IPS DF 6.9 (cell line): ENCODE data around the gene SUB1.

ENCODE experiments used
- DNase-seq: peaks from one replicate; pipeline ENCODE4 v3.0.0-alpha.2; 2013; ENCODE audit warnings: low read depth, low spot score
- H3K27ac ChIP-seq: one replicate; pipeline ENCODE4 v1.5.1; 2013; ENCODE audit warnings: low read length, control low read depth
- H3K27me3 ChIP-seq: 2 replicates; pipeline ENCODE4 v1.6.1; 2013; ENCODE audit warnings: mild to moderate bottlenecking, low read length; ENCODE audit not compliant: control insufficient read depth, insufficient read depth
- H3K36me3 ChIP-seq: 2 replicates; pipeline ENCODE4 v1.6.1; 2013; ENCODE audit warnings: low read length; ENCODE audit not compliant: control insufficient read depth, insufficient read depth
- H3K4me1 ChIP-seq: 2 replicates; pipeline ENCODE4 v1.6.1; 2013; ENCODE audit warnings: low read length; ENCODE audit not compliant: control insufficient read depth, insufficient read depth
- H3K4me3 ChIP-seq: 2 replicates; pipeline ENCODE4 v1.5.1; 2013; ENCODE audit warnings: mild to moderate bottlenecking, low read length
- H3K9me3 ChIP-seq: 2 replicates; pipeline ENCODE4 v1.6.1; 2013; ENCODE audit warnings: low read length, inconsistent platforms; ENCODE audit not compliant: control insufficient read depth, insufficient read depth
- WGBS: extraction: QIAGEN DNeasy Blood & Tissue Kit; methylation state at CpG from one replicate; pipeline ENCODE4 v1.1.7; 2013; ENCODE audit warnings: mixed read lengths, missing lambda C conversion rate; ENCODE audit not compliant: insufficient read length, insufficient coverage; 5-methylcytosine and 5-hydroxymethylcytosine counted together

The SUB1 gene

DNA sequence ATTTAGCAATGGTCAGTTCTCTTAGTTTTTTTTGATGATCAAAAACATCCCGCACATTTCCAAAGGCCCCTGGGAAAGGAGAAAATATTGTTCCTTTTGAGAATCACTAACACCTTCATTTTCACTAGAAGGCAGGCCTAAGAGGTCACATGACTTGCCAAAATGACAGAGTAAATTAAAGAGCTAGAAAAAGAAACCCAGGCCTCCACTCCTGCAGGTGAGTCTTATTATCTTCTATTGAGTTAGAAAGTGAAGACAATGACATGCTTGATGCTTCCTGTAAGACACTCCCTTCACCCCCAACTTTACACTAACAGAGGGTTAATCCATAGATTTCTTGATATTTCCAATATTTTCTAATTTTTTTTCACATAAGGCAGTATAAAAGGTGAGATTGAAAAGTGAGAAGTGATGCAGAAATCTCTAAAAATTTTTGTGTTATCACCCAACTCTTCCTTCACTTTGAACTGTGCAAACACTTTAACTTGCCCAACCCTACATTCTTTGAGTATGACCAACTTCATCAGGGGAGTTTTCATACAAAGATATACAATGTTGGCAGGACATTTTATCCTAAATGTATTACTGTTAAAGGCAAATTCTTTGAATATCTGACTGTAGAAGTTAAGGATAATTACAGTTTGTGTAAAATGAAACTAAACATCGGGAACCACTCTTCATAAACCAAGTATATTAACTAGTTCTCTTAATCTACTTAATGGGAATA, 57.1 kb downstream of the SUB1 start:
- WGBS, result no CpG with 5 or more reads among the region's 2 CpGs
- H3K9me3 ChIP-seq, result no peaks in the 10 kb centered on the region
- H3K27me3 ChIP-seq, result no peaks in the 10 kb centered on the region
- H3K36me3 ChIP-seq, result no peaks in the 10 kb centered on the region
- no peak overlapping the region for H3K4me3 ChIP-seq
- DNase-seq, result no peak
- H3K4me1 ChIP-seq, result no peaks in the 10 kb centered on the region; the same call in 1 of the 2 replicates
- H3K27ac ChIP-seq, result no peak overlapping the region

DNA sequence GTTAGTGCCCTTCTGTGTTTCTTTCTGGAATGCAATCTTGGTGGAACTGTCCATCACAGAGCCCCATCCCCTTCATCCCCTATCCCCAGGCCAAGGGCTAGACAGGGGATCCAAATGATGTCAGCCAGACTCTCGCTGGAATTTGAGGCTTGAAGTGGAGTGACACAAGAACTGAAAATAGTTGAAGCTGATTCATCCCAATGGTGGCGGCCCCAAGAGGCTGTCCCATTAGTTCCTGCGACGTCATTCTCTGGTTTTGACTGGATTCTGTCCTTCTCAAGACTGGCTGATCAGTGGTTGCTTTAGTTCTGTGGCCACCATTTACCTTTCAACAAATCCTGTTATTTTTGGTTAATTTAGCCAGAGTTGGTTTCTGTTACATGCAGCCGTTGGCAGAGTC, 59.9 kb downstream of the SUB1 start:
- H3K36me3 ChIP-seq, result no peaks in the 10 kb centered on the region
- no peak overlapping the region for H3K27ac ChIP-seq
- H3K27me3 ChIP-seq, result no peaks in the 10 kb centered on the region
- H3K4me1 ChIP-seq, result no peaks in the 10 kb centered on the region
- no peaks in the 10 kb centered on the region for H3K9me3 ChIP-seq
- DNase-seq, result no peak
- no CpG with 5 or more reads among the region's 5 CpGs for WGBS
- no peak overlapping the region for H3K4me3 ChIP-seq

DNA sequence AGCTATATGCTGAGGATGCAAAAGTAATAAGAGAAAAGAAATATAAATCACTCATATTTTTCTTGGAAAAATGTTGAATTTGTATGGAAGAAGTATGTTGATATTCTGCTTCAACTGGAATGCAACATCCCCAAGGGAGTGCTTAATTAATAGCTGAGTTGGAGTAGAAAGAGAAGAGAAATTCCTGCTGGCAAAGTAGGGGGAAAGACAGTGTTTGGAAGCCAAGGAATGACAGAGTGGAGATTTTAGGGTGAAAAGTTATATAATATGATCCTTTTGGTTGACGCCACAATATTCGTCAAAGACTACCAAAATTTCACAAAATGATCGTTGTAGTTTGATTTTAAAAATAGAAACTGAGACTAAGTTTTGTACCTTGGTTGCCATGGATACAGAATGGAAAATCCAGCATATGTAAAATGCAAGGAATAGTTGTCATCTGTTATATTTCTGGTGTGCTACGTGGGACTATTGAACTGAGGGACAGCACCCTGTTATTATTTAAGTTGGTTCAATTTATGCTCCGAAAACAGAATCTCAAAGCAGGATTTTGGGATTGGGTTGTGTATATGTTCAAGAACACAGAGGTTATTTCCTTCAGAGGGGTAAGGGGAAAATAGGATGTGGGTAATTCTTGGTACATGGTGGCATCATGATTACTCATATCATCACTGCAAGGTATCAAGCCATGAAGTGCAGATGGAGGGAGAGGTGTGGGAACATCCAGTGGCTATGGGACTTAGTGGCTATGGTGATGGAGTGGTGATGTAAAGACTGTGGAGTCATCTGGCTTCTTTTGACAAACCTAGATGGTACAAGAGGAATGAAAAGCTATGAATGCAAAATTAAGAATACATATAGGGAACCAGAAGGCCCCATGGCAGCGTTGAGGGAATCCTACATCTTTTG, 61.0 kb downstream of the SUB1 start:
- no peak overlapping the region for H3K4me3 ChIP-seq
- no peaks in the 10 kb centered on the region for H3K9me3 ChIP-seq
- no peak for DNase-seq
- WGBS, result no CpG with 5 or more reads among the region's 6 CpGs
- no peaks in the 10 kb centered on the region for H3K36me3 ChIP-seq
- no peak overlapping the region for H3K27ac ChIP-seq
- no peaks in the 10 kb centered on the region for H3K4me1 ChIP-seq
- H3K27me3 ChIP-seq, result no peaks in the 10 kb centered on the region

DNA sequence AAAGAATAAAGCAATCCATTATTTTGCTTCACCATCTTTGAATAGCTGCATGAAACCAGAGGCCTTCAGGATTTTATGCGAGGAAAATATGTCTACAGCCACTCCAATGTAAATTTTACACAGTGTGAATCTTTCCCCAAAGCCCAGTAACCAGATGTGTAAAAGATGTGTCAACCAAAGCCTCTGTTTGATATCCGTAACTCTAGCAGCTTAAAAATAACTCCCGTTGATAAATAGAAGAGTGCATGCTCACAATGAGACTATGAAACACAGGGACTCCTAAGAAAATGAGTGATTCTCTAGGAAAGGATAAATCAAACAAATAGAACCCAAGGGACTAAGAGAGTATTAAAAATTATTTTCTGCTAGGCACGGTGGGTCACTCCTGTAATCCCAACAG, 65.7 kb downstream of the SUB1 start:
- Histone ChIP-seq H3K4me3 (no peak overlapping the region), H3K27me3 (no peaks in the 10 kb centered on the region), H3K9me3 (no peaks in the 10 kb centered on the region), H3K4me1 (no peaks in the 10 kb centered on the region), H3K36me3 (no peaks in the 10 kb centered on the region), H3K27ac (no peak overlapping the region)
- DNase-seq, result no peak
- WGBS, result no CpG with 5 or more reads among the region's 4 CpGs

- no peaks in the 10 kb centered on the region for H3K4me1 ChIP-seq
- H3K9me3 ChIP-seq, result no peaks in the 10 kb centered on the region
- no peaks in the 10 kb centered on the region for H3K27me3 ChIP-seq
- H3K27ac ChIP-seq, result no peak overlapping the region
- H3K4me3 ChIP-seq, result no peak overlapping the region
- no peaks in the 10 kb centered on the region for H3K36me3 ChIP-seq
- DNase-seq, result no peak
- WGBS, result no CpG with 5 or more reads among the region's 5 CpGs
Observed at GRCh38 chr5:32651638-32652037, 66.3 kb downstream of the SUB1 start.
